DOHH2 (cell line): ENCODE results near the gene GRIN2C.

Source experiments
- H3F3A ChIP-seq: fragments of 200-600 bp; sonication (generic), shearing (Covaris generic); 2 replicates; pipeline ENCODE4 v1.6.0; 2016; ENCODE audit warnings: antibody characterized with exemption, mild to moderate bottlenecking; ENCODE audit not compliant: control insufficient read depth, insufficient read depth
- H3K27ac ChIP-seq: fragments of 200-600 bp; sonication (generic); 2 replicates; pipeline ENCODE4 v1.5.1; 2014; ENCODE audit warnings: low read depth, mild to moderate bottlenecking, low read length, moderate library complexity
- H3K27me3 ChIP-seq: fragments of 200-600 bp; sonication (generic); 2 replicates; pipeline ENCODE4 v1.6.1; 2014; ENCODE audit warnings: mild to moderate bottlenecking, low read length, mixed read lengths; ENCODE audit not compliant: control insufficient read depth
- H3K36me3 ChIP-seq: fragments of 200-600 bp; sonication (generic); 2 replicates; pipeline ENCODE4 v1.6.1; 2014; ENCODE audit warnings: mild to moderate bottlenecking, low read length, moderate library complexity, mixed read lengths; ENCODE audit not compliant: control insufficient read depth
- H3K4me1 ChIP-seq: fragments of 200-600 bp; sonication (generic); 2 replicates; pipeline ENCODE4 v1.6.1; 2014; ENCODE audit warnings: mild to moderate bottlenecking, low read length, mixed read lengths; ENCODE audit not compliant: control insufficient read depth
- H3K4me2 ChIP-seq: fragments of 200-600 bp; sonication (generic); 2 replicates; pipeline ENCODE4 v1.6.0; 2014; ENCODE audit warnings: mild to moderate bottlenecking, low read length, moderate library complexity
- H3K4me3 ChIP-seq: fragments of 200-600 bp; sonication (generic); 2 replicates; pipeline ENCODE4 v1.5.1; 2014; ENCODE audit warnings: mild to moderate bottlenecking, low read length, mixed read lengths
- H3K79me2 ChIP-seq: fragments of 200-600 bp; sonication (generic); 2 replicates; pipeline ENCODE4 v1.6.1; 2014; ENCODE audit warnings: mild to moderate bottlenecking, low read length, mixed read lengths; ENCODE audit not compliant: control insufficient read depth
- H3K9me2 ChIP-seq: fragments of 200-600 bp; sonication (generic); replicated peaks from 2 replicates; pipeline ENCODE4 v1.6.1; 2014; ENCODE audit warnings: mild to moderate bottlenecking, low read length, mixed read lengths; ENCODE audit not compliant: control insufficient read depth
- H3K9me3 ChIP-seq: fragments of 200-600 bp; sonication (generic); 2 replicates; pipeline ENCODE4 v1.6.1; 2014; ENCODE audit warnings: antibody characterized with exemption, low read length, mixed read lengths; ENCODE audit not compliant: control insufficient read depth, insufficient read depth
- H4K20me1 ChIP-seq: fragments of 200-600 bp; sonication (generic); 2 replicates; pipeline ENCODE4 v1.6.0; 2014; ENCODE audit warnings: low read depth, mild to moderate bottlenecking, antibody characterized with exemption, low read length, moderate library complexity; ENCODE audit not compliant: control insufficient read depth, insufficient read depth
- EZH2phosphoT487 ChIP-seq: fragments of 200-600 bp; sonication (generic); IDR thresholded peaks from 2 replicates; pipeline ENCODE4 v1.6.1; 2017; ENCODE audit warnings: borderline replicate concordance, mild to moderate bottlenecking, antibody characterized with exemption, low read length, moderate library complexity, mixed read lengths
- TF ChIP-seq, protein P1 (sequence below): fragments of 200-600 bp; sonication (generic); IDR thresholded peaks from one replicate; pipeline ENCODE4 v1.5.1; 2014; ENCODE audit warnings: antibody characterized with exemption, mild to moderate bottlenecking, low read depth, low read length; ENCODE audit not compliant: poor library complexity, severe bottlenecking

Gene GRIN2C

DNA sequence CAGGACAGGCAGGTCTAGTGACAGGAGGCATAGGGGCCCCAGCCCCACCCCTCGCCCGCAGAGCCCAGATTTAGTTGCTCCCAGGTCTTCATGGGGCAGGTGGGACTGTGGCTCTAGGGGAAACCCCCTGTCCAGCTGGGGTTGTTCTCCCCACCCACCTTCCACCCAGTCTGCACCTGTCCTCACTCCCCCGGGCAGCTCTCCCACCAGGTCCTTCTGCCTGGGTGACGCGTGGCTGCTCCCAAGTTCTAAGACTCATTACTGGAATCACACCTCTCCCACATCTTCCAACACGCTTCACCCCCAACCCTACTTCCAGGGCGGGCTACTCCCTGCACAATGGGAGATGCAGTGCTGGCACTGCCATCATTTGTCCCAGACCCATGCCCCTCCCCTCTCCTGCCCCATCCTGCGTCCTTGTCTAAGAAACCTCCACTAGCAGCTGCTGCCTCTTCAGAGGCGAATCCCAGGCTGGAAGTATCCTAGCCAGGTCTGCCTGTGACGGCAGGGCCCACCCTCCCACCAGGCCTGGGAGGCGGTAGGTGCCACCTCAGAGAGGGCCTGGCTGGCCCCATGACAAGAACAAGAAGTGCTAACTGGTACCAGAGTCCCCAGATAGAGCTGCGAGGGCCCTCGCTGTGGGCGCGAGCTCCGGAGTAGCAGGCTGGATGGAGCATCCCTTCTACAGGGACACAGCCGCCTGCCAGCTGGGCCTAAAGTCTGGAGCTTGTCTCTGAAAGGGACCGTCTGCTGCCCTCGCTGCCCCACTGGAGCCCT is 22.8 kb downstream of the GRIN2C start:
- no peaks in the 10 kb centered on the region for H3K36me3 ChIP-seq
- no peak overlapping the region for H3K4me3 ChIP-seq
- H3K27me3 ChIP-seq, result peaks cover under 1% of the 10 kb centered on the region; the same call in 1 of the 2 replicates
- no peaks in the 10 kb centered on the region for H3K79me2 ChIP-seq
- no peaks in the 10 kb centered on the region for H3K9me2 ChIP-seq
- H3K9me3 ChIP-seq, result no peaks in the 10 kb centered on the region
- H3F3A ChIP-seq, result peaks cover 3% of the 10 kb centered on the region; the same call in 1 of the 2 replicates
- no peaks in the 10 kb centered on the region for H4K20me1 ChIP-seq
- no peak overlapping the region for H3K4me2 ChIP-seq
- H3K4me1 ChIP-seq, result peaks cover 47% of the 10 kb centered on the region
- no peak overlapping the region for H3K27ac ChIP-seq
- no peak for TF ChIP-seq EZH2phosphoT487
- TF ChIP-seq, protein P1, sequence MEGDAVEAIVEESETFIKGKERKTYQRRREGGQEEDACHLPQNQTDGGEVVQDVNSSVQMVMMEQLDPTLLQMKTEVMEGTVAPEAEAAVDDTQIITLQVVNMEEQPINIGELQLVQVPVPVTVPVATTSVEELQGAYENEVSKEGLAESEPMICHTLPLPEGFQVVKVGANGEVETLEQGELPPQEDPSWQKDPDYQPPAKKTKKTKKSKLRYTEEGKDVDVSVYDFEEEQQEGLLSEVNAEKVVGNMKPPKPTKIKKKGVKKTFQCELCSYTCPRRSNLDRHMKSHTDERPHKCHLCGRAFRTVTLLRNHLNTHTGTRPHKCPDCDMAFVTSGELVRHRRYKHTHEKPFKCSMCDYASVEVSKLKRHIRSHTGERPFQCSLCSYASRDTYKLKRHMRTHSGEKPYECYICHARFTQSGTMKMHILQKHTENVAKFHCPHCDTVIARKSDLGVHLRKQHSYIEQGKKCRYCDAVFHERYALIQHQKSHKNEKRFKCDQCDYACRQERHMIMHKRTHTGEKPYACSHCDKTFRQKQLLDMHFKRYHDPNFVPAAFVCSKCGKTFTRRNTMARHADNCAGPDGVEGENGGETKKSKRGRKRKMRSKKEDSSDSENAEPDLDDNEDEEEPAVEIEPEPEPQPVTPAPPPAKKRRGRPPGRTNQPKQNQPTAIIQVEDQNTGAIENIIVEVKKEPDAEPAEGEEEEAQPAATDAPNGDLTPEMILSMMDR, result no peak

DNA sequence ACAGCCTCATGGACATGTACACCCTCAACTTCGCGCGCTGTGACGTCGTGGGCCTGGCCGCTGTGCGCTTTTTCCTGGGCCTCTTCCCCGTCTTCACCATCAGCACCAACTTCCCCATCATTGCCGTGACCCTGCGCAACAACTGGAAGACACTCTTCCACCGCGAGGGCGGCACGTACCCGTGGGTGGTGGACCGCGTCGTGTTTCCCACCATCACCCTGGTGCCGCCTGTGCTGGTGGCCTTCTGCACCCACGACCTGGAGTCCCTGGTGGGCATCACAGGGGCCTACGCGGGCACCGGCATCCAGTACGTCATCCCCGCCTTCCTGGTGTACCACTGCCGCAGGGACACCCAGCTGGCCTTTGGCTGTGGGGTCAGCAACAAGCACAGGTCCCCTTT is 23.5 kb downstream of the GRIN2C start:
- no peak overlapping the region for H3K4me2 ChIP-seq
- H3K4me3 ChIP-seq, result no peak overlapping the region
- no peaks in the 10 kb centered on the region for H3K36me3 ChIP-seq
- H4K20me1 ChIP-seq, result no peaks in the 10 kb centered on the region
- H3K9me2 ChIP-seq, result no peaks in the 10 kb centered on the region
- no peaks in the 10 kb centered on the region for H3K27me3 ChIP-seq
- H3K9me3 ChIP-seq, result no peaks in the 10 kb centered on the region
- peaks cover 48% of the 10 kb centered on the region for H3K4me1 ChIP-seq
- H3K79me2 ChIP-seq, result no peaks in the 10 kb centered on the region
- H3F3A ChIP-seq, result peaks cover 3% of the 10 kb centered on the region; the same call in 1 of the 2 replicates
- no peak for TF ChIP-seq EZH2phosphoT487
- TF ChIP-seq, protein P1, result no peak
- no peak overlapping the region for H3K27ac ChIP-seq

DNA sequence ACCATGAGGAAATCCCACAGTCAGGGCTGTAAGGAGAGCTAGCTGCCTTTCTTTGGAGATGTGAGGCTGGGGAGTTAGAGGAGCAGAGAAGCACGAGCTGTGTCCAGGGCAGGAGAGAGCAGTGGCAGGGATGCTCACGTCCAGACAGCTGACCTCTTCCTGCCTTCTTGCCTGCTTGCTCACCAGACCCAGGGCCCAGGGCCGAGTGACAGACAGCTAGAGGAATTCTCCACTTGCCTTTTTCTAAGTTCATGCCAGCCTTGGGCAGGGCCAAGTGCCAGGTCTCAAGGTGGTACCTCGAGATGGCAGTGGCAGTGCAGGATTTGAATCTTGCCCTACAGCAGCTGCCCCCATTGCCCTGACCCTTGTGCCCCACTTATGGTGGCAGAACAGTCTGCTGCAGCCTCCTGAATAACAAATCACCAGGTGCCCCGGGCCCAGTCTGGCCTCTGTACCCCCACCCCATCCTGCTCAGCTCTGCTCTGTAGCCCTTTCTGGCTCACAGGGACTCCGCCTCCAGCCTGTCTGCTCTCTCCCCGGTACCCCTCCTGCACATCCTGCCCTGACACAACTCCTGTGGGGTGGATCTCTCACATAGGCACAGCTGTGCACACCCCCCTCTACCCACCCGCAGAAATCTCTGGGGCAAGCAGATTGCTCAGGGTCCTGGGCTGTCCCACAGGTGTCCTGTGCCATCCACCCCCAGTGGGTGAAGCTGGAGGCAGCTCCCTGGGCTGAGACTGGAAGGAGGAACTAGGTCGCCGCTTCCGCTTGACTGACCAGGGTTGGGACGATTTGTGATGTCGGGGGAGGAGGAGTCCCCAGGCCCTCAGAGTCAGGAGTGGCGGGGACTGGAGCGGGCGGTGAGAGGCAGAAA is 25.9 kb downstream of the GRIN2C start:
- no peaks in the 10 kb centered on the region for H3K79me2 ChIP-seq
- peaks cover 39% of the 10 kb centered on the region for H3K4me1 ChIP-seq
- H3K9me2 ChIP-seq, result no peaks in the 10 kb centered on the region
- peak overlapping the region; percentile 33 for H3K4me3 ChIP-seq
- peak overlapping the region; percentile 57 for H3K4me2 ChIP-seq
- no peaks in the 10 kb centered on the region for H3K9me3 ChIP-seq
- H3K36me3 ChIP-seq, result no peaks in the 10 kb centered on the region
- peak overlapping the region; percentile 26; the same call in 1 of the 2 replicates for H3K27ac ChIP-seq
- H3K27me3 ChIP-seq, result no peaks in the 10 kb centered on the region
- H3F3A ChIP-seq, result peaks cover 3% of the 10 kb centered on the region; the same call in 1 of the 2 replicates
- TF ChIP-seq, protein P1, result no peak
- TF ChIP-seq EZH2phosphoT487, result no peak
- H4K20me1 ChIP-seq, result no peaks in the 10 kb centered on the region
